Upper lobe of left lung (tissue), 6 donors: ENCODE results near the gene GON4L. TPM values are rescaled to one million over a fixed set of nuclear protein-coding genes. Genes with fewer than 3 reads are reported as not detected.

Experiments
- ATAC-seq, 2 donors: fragments of 200-7000 bp; cut with Tn5 transposase; one replicate each; pipeline ENCODE4 v1.9.1; 2022; ENCODE audit warnings: mild to moderate bottlenecking in 2 of 2, moderate library complexity in 2 of 2; ENCODE audit not compliant: low FRiP score in 2 of 2
- DNase-seq, 2 donors: peaks; one replicate each; pipeline ENCODE4 v3.0.0-alpha.2; 2019 to 2020
- H3K27ac ChIP-seq, 4 donors: fragments of 200-600 bp; sonication (generic); one replicate each; pipeline ENCODE4 v1.5.1; 2016 to 2019
- H3K27me3 ChIP-seq, 4 donors: fragments of 200-600 bp; sonication (generic); one replicate each; pipeline ENCODE4 v1.5.1; 2017 to 2019
- H3K36me3 ChIP-seq, 4 donors: fragments of 200-600 bp; sonication (generic); one replicate each; pipeline ENCODE4 v1.5.1; 2016 to 2019
- H3K4me1 ChIP-seq, 4 donors: fragments of 200-600 bp; sonication (generic); one replicate each; pipeline ENCODE4 v1.5.1; 2018 to 2019
- H3K4me3 ChIP-seq, 4 donors: fragments of 200-600 bp; sonication (generic); one replicate each; pipeline ENCODE4 v1.5.1; 2017 to 2019; ENCODE audit warnings: mild to moderate bottlenecking in 2 of 4, moderate library complexity in 1 of 4
- H3K9me3 ChIP-seq, 4 donors: fragments of 200-600 bp; sonication (generic); one replicate each; pipeline ENCODE4 v1.5.1; 2018 to 2019
- CTCF ChIP-seq, 6 experiments: fragments of 450-650 bp in 4 of 6; fragments of 200-600 bp in 2 of 6; sonication (generic) in 2 of 6; IDR thresholded peaks; one replicate each; pipeline ENCODE4 v1.5.1; 2016 to 2019; ENCODE audit warnings: antibody characterized with exemption in 6 of 6
- EP300 ChIP-seq, 4 donors: sonication (generic); formaldehyde crosslinking; IDR thresholded peaks; one replicate each; pipeline ENCODE4 v1.5.1; 2017; ENCODE audit warnings: antibody characterized with exemption in 4 of 4, control low read depth in 2 of 4
- POLR2A ChIP-seq, 4 donors: fragments of 450-650 bp; IDR thresholded peaks; one replicate each; pipeline ENCODE4 v1.5.1; 2016 to 2017; ENCODE audit warnings: antibody characterized with exemption in 4 of 4, mild to moderate bottlenecking in 2 of 4
- POLR2AphosphoS5 ChIP-seq, 2 donors: sonication (generic); formaldehyde crosslinking; IDR thresholded peaks; one replicate each; pipeline ENCODE4 v1.5.1; 2017; ENCODE audit warnings: antibody characterized with exemption in 2 of 2
- WGBS, 2 donors: methylation state at CpG; one replicate each; pipeline ENCODE4 v1.1.5; 2017 to 2018; 5-methylcytosine and 5-hydroxymethylcytosine counted together
- total RNA-seq, 6 donors: library from RNA; depleted of rRNA in 4 of 6; stranded (reverse); fragments of >200 nt in 4 of 6; gene quantifications; one replicate each; pipeline versions ENCODE4 v1.1.0 to v1.2.1, GENCODE V29; 2016 to 2021
- donor health status: DM: no; HTN: no; CAD: no; lungs with moderate emphysema.
- donor health status: DM: no; HTN: yes; CAD: no; lungs with severe emphysema.

GON4L gene
- total RNA-seq, 6 donors from 2014 or later, result 28.9 to 160 (median 46.3) TPM

DNA sequence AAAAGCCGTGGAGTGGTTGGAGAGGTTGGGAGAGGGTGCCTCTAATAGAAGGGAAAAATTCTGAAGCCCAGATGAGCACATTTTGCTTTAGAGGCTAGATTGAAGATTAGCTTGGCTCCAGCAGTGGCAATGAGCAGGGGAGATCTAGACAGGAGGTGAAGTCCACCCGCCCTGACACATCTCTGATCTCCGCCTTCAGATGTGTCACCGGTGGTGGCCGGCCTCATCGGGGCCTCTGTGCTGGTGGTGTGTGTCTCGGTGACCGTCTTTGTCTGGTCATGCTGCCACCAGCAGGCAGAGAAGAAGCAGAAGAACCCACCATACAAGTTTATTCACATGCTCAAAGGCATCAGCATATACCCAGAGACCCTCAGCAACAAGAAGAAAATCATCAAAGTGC is 10.8 kb upstream of the GON4L start:
- ATAC-seq (peak in 1 of 2 donors; percentile 29), DNase-seq (peak in 1 of 2 donors; percentile 63)
- Histone ChIP-seq H3K4me3 (no peak overlapping the region), H3K27me3 (no peaks in the 10 kb centered on the region), H3K27ac (no peak overlapping the region), H3K4me1 (no peaks in the 10 kb centered on the region), H3K36me3 (peaks cover 0 to 4% (median 0%) of the 10 kb centered on the region in 4 donors), H3K9me3 (no peaks in the 10 kb centered on the region)
- 72 to 91% methylated on average over 1 to 8 of the region's 8 CpGs for WGBS, 2 donors
- no peak for TF ChIP-seq CTCF (IDR thresholded peaks at IDR 0.05)
- no peak for TF ChIP-seq POLR2A (IDR thresholded peaks at IDR 0.05)
- TF ChIP-seq POLR2AphosphoS5 (IDR thresholded peaks at IDR 0.05), result no peak
- TF ChIP-seq EP300 (IDR thresholded peaks at IDR 0.05), result no peak

- Histone ChIP-seq H3K4me1 (peaks cover 5 to 15% (median 11%) of the 10 kb centered on the region in 4 donors), H3K27me3 (no peaks in the 10 kb centered on the region), H3K36me3 (peaks cover 0 to 4% (median 0%) of the 10 kb centered on the region in 4 donors), H3K4me3 (no peak overlapping the region), H3K9me3 (no peaks in the 10 kb centered on the region), H3K27ac (no peak overlapping the region)
- DNase-seq (no peak), ATAC-seq (no peak)
- no peak for TF ChIP-seq POLR2A (IDR thresholded peaks at IDR 0.05)
- TF ChIP-seq CTCF (IDR thresholded peaks at IDR 0.05), result no peak
- TF ChIP-seq EP300 (IDR thresholded peaks at IDR 0.05), result no peak
These were observed 7.4 kb upstream of the GON4L start for GRCh38 chr1:155864393-155864792.

DNA sequence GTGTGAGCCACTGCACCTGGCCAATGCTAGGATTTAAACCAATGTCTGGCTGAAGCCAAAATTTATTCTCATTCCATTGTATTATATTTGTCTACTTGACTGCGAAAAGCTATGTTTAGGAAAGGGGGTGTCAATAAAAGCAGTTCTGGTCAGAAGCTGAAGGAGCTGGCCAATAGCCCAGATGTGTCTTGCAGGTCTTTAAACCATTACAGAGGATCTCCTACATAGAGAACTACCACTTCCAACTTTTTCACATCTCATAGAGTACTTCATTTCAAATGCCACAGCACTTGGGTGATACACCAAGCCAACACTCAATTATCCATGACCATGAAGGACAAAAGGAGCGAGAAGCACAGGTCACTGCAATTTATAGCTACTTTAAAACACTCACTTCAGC is 4.9 kb upstream of the GON4L start:
- Histone ChIP-seq H3K4me1 (peaks cover 14 to 28% (median 27%) of the 10 kb centered on the region in 4 donors), H3K36me3 (no peaks in the 10 kb centered on the region), H3K27ac (no peak overlapping the region), H3K4me3 (no peak overlapping the region), H3K9me3 (no peaks in the 10 kb centered on the region), H3K27me3 (no peaks in the 10 kb centered on the region)
- WGBS, 2 donors, result 97 to 100% methylated on average over 2 of the region's 2 CpGs
- no peak for ATAC-seq
- TF ChIP-seq EP300 (IDR thresholded peaks at IDR 0.05) (no peak), CTCF (IDR thresholded peaks at IDR 0.05) (no peak), POLR2A (IDR thresholded peaks at IDR 0.05) (no peak), POLR2AphosphoS5 (IDR thresholded peaks at IDR 0.05) (no peak)
- no peak for DNase-seq

- Histone ChIP-seq H3K27me3 (no peaks in the 10 kb centered on the region), H3K4me1 (peaks cover 20 to 34% (median 33%) of the 10 kb centered on the region in 4 donors), H3K36me3 (no peaks in the 10 kb centered on the region), H3K27ac (peak overlapping the region; percentile 83 to 92 (median 84)), H3K4me3 (peak overlapping the region in 3 of 4 donors; percentile 40 to 55 (median 50)), H3K9me3 (no peaks in the 10 kb centered on the region)
- TF ChIP-seq CTCF (IDR thresholded peaks at IDR 0.05), result no peak
- TF ChIP-seq EP300 (IDR thresholded peaks at IDR 0.05), result no peak
- TF ChIP-seq POLR2A (IDR thresholded peaks at IDR 0.05), result no peak
- no peak for TF ChIP-seq POLR2AphosphoS5 (IDR thresholded peaks at IDR 0.05)
- DNase-seq, result no peak
- ATAC-seq, result no peak
- 63 to 67% methylated on average over 2 of the region's 2 CpGs for WGBS, 2 donors
These were observed 4.0 kb upstream of the GON4L start for GRCh38 chr1:155860970-155861510.
